Heart right ventricle (tissue), 16 donors: ENCODE measurements around the gene TMEM185B. TPM values are rescaled to one million over a fixed set of nuclear protein-coding genes. Genes with fewer than 3 reads are reported as not detected.

ENCODE experiments used
- ATAC-seq, 8 donors: fragments of 200-7000 bp; cut with Tn5 transposase; one replicate each; pipeline ENCODE4 v1.9.1; 2020; ENCODE audit warnings: mild to moderate bottlenecking in 8 of 8, moderate library complexity in 8 of 8, moderate number of reproducible peaks in 1 of 8
- DNase-seq, 2 donors: peaks; one replicate each; pipeline ENCODE4 v3.0.0-alpha.2; 2020
- H3K27ac ChIP-seq, 10 donors: fragments of 200-600 bp; sonication (generic) in 2 of 10; one replicate each; pipeline versions ENCODE4 v1.5.0 to v1.8.0; 2020 to 2022; ENCODE audit warnings: mild to moderate bottlenecking in 3 of 10
- H3K27me3 ChIP-seq, 7 donors: fragments of 200-600 bp; one replicate each; pipeline ENCODE4 v1.8.0; 2021 to 2022; ENCODE audit warnings: mild to moderate bottlenecking in 2 of 7
- H3K36me3 ChIP-seq, 9 donors: fragments of 200-600 bp; sonication (generic) in 1 of 9; one replicate each; pipeline versions ENCODE4 v1.5.0 to v1.8.0; 2020 to 2022; ENCODE audit warnings: mild to moderate bottlenecking in 2 of 9
- H3K4me1 ChIP-seq, 9 donors: fragments of 200-600 bp; sonication (generic) in 1 of 9; one replicate each; pipeline versions ENCODE4 v1.5.0 to v1.8.0; 2020 to 2022; ENCODE audit warnings: mild to moderate bottlenecking in 4 of 9
- H3K4me3 ChIP-seq, 10 donors: fragments of 200-600 bp; sonication (generic) in 2 of 10; one replicate each; pipeline versions ENCODE4 v1.5.0 to v1.8.0; 2020 to 2022; ENCODE audit warnings: mild to moderate bottlenecking in 7 of 10, moderate library complexity in 2 of 10
- H3K9me3 ChIP-seq, 11 donors: fragments of 200-600 bp in 10 of 11; sonication (generic) in 2 of 11; one replicate each; pipeline versions ENCODE4 v1.5.0 to v1.8.0; 2013 to 2022; ENCODE audit warnings: mild to moderate bottlenecking in 2 of 11, control low read depth in 1 of 11, moderate library complexity in 1 of 11
- WGBS, 2 donors: extraction: QIAGEN DNeasy Blood & Tissue Kit; methylation state at CpG; one replicate each; pipeline ENCODE4 v1.1.7; 2013; ENCODE audit warnings: inconsistent platforms in 1 of 2; 5-methylcytosine and 5-hydroxymethylcytosine counted together
- intact Hi-C, 10 donors: fragments of 100-400 bp; cut with DNase I; formaldehyde crosslinking; loops; one replicate each; pipeline versions ENCODE4 v1.11.1 to v1.14.2; 2022
- polyA plus RNA-seq, 2 donors: library from polyadenylated mRNA; stranded (reverse); fragments of 200-250 nt; gene quantifications; one replicate each; pipeline ENCODE4 v1.2.3, GENCODE V29; 2013
- total RNA-seq, 10 donors: library from RNA; stranded (reverse); fragmentation: NEBNext Ultra II Directional in 3 of 10; extraction: Animal tissue kit (Norgen Biotek cat#: 25700) in 3 of 10; gene quantifications; one replicate each; pipeline versions ENCODE4 v1.2.1 to v1.2.4, GENCODE V29; 2021 to 2023
- TF ChIP-seq, protein P1 (sequence below), 9 donors: fragments of 200-600 bp; sonication (generic) in 2 of 9; IDR thresholded peaks; one replicate each; pipeline versions ENCODE4 v1.5.0 to v1.8.0; 2021 to 2022; ENCODE audit warnings: antibody characterized with exemption in 9 of 9, mild to moderate bottlenecking in 5 of 9, moderate library complexity in 1 of 9
- donor health status: Arrhythmogenic right ventricular cardiomyopathy.
- donor health status: ischemic (EF 13 %, LVEDD 7.1; RV severe dilation, severe dysfunction).
- donor health status: healthy with polysubstance abuse.
- donor health status: DM: no; HTN: yes; CAD: no.
- donor health status: DM: no; HTN: no; CAD: no.
- donor health status: ischemic (EF 25% LVEDD 6.9; RV normal size, moderate dysfunction).
- donor health status: ischemic (EF 25% LVEDD 5.7; RV mildly dilated, moderate dysfunction).
- donor health status: healthy.
- donor health status: DM: yes; HTN: yes; CAD: no.
- donor health status: Ischemic cardiomyopathy.
- donor health status: ischemic (EF 35%, LVEDD 5.7; RV mildly dilated, moderate dysfunction).
- donor health status: nonischemic (EF 11% LVEDD 7.7; RV severe dilation, severe dysfunction).
- donor health status: DM: yes; HTN: yes; CAD: no.
- donor health status: PGD.
- donor health status: ischemic (EF 29% LVEDD 5.4; RV normal size, mild dysfunction).
- donor health status: nonischemic (EF 23%, LVEDD 6.1; RV moderate dilation, normal function).

TMEM185B gene
- total and polyA plus RNA-seq, 12 donors, result 5.8 to 27.7 (median 21.6) TPM

- Histone ChIP-seq H3K4me3 (no peak overlapping the region), H3K27ac (no peak overlapping the region), H3K36me3 (no peaks in the 10 kb centered on the region), H3K27me3 (peaks cover 0 to 10% (median 0%) of the 10 kb centered on the region in 7 donors), H3K4me1 (peaks cover 2 to 37% (median 20%) of the 10 kb centered on the region in 9 donors), H3K9me3 (peaks cover 0 to 7% (median 0%) of the 10 kb centered on the region in 11 donors)
- DNase-seq, result no peak
- intact Hi-C loops, result loop anchor here in 1 of 10 donors (5.0 kb wide), 1 partner anchor 696 kb away; no protein-coding TSS in a partner anchor
- no peak for ATAC-seq
- TF ChIP-seq, protein P1, sequence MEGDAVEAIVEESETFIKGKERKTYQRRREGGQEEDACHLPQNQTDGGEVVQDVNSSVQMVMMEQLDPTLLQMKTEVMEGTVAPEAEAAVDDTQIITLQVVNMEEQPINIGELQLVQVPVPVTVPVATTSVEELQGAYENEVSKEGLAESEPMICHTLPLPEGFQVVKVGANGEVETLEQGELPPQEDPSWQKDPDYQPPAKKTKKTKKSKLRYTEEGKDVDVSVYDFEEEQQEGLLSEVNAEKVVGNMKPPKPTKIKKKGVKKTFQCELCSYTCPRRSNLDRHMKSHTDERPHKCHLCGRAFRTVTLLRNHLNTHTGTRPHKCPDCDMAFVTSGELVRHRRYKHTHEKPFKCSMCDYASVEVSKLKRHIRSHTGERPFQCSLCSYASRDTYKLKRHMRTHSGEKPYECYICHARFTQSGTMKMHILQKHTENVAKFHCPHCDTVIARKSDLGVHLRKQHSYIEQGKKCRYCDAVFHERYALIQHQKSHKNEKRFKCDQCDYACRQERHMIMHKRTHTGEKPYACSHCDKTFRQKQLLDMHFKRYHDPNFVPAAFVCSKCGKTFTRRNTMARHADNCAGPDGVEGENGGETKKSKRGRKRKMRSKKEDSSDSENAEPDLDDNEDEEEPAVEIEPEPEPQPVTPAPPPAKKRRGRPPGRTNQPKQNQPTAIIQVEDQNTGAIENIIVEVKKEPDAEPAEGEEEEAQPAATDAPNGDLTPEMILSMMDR (IDR thresholded peaks at IDR 0.05), result no peak
- 63 to 74% methylated on average over 20 of the region's 20 CpGs for WGBS, 2 donors
These were observed 23.5 kb upstream of the TMEM185B start for GRCh38 chr2:120246546-120247300.

- peaks cover 6 to 41% (median 19%) of the 10 kb centered on the region in 9 donors for H3K4me1 ChIP-seq
- H3K27ac ChIP-seq, result peak overlapping the region in 1 of 10 donors; percentile 23
- TF ChIP-seq, protein P1 (IDR thresholded peaks at IDR 0.05), result no peak
- intact Hi-C loops, result loop anchor here in 1 of 10 donors (5.0 kb wide), 1 partner anchor 697 kb away; no protein-coding TSS in a partner anchor
- H3K9me3 ChIP-seq, result peaks cover 0 to 7% (median 0%) of the 10 kb centered on the region in 11 donors
- ATAC-seq (peak in 4 of 8 donors; percentile 4 to 56 (median 48)), DNase-seq (no peak)
- WGBS, 2 donors, result 74 to 85% methylated on average over 15 of the region's 15 CpGs
- no peak overlapping the region for H3K4me3 ChIP-seq
- H3K36me3 ChIP-seq, result no peaks in the 10 kb centered on the region
- peaks cover 0 to 10% (median 0%) of the 10 kb centered on the region in 7 donors for H3K27me3 ChIP-seq
These were observed 22.5 kb upstream of the TMEM185B start for GRCh38 chr2:120245520-120246332.

DNA sequence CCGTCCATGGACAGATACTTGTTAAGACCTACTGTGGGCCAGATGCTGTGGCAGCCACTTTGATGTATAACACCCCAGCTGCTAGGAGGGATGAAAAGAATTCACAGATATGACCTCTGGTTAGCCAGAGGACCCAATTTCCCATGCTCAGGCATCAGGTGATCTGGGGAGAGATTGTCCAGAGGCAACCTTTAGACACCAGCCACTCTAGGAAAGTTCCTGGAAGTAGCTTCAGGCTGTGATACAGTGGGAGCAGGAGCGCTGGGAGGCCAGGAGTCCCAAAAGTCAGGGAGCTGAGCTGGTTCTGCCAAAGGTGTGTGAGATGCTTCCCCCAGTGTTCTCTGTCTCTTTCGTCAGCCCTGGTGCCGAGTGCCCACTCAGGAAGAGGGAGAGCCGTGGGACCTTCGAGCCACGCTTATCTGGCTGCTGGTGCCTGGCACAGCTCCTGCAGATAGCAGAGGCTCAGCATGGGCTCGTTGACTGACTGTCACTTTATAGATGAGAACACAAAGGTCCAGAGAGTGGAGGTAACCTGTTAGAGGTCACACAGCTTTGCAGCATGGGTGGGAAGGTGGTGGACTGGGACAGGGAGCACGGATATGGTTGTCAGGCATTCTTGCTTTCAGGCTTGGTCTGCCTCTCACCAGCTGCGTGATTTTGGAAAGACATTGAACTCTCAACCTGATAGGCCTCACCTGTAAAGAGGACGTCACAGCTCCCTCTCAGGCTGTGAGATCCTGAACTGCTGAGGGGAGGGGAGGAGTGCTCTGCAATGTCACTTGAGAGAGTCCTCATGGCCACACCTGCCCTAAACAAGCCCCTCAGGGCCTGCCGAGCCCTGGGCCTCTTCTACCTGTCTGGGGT, 21.7 kb upstream of the TMEM185B start:
- DNase-seq (no peak), ATAC-seq (no peak)
- TF ChIP-seq, protein P1 (IDR thresholded peaks at IDR 0.05), result no peak
- Histone ChIP-seq H3K36me3 (no peaks in the 10 kb centered on the region), H3K27me3 (peaks cover 0 to 10% (median 0%) of the 10 kb centered on the region in 7 donors), H3K4me1 (peaks cover 7 to 48% (median 26%) of the 10 kb centered on the region in 9 donors), H3K27ac (peak overlapping the region in 1 of 10 donors; percentile 23), H3K4me3 (no peak overlapping the region), H3K9me3 (peaks cover 0 to 7% (median 0%) of the 10 kb centered on the region in 11 donors)
- 71 to 74% methylated on average over 12 of the region's 12 CpGs for WGBS, 2 donors
- intact Hi-C loops, result loop anchor here in 1 of 10 donors (5.0 kb wide), 1 partner anchor 697 kb away; no protein-coding TSS in a partner anchor
